B cell (primary cell): Measurements from ENCODE around the gene GAK. TPM values are rescaled to one million over a fixed set of nuclear protein-coding genes. Genes with fewer than 3 reads are reported as not detected.
"Not testable (repeated sequence)": the region's sequence is repeated elsewhere in the genome, so short reads cannot be mapped to it uniquely, and the experiment has no call there.

ENCODE experiments used
- ATAC-seq: fragments of 200-7000 bp; cut with Tn5 transposase; one replicate; pipeline ENCODE4 v1.10.0; 2021; ENCODE audit warnings: low read depth, mild to moderate bottlenecking, moderate number of reproducible peaks, moderate library complexity
- CTCF ChIA-PET: fragments of 350-600 bp; sonication (Branson Sonifier 250); formaldehyde crosslinking; loops from one replicate; lab custom pipeline; 2021; ENCODE audit warnings: antibody characterized with exemption, inconsistent platforms; lab: Charles Lee
- POLR2A ChIA-PET: fragments of 350-600 bp; sonication (Branson Sonifier 250); formaldehyde crosslinking; loops from one replicate; lab custom pipeline; 2021; ENCODE audit warnings: antibody characterized with exemption; lab: Charles Lee
- DNase-seq: peaks from one replicate; pipeline ENCODE4 v3.0.0; 2013
- H2AFZ ChIP-seq: 2 replicates; pipeline ENCODE4 v1.6.1; 2012; ENCODE audit warnings: mild to moderate bottlenecking, low read depth, low read length; ENCODE audit not compliant: insufficient read depth, poor library complexity, severe bottlenecking
- H3K27ac ChIP-seq, 2 donors: 1 replicate in 1 of 2; 2 replicates in 1 of 2; pipeline ENCODE4 v1.5.1; 2012 to 2013; ENCODE audit warnings: low read length in 2 of 2, mild to moderate bottlenecking in 2 of 2, moderate library complexity in 1 of 2
- H3K27me3 ChIP-seq, 4 experiments: fragments of 200-600 bp in 1 of 4; sonication (generic) in 1 of 4; replicated peaks in 1 of 4; 1 replicate in 2 of 4; 2 replicates in 2 of 4; pipeline versions ENCODE4 v1.6.1 to v1.7.0; 2013 to 2016; ENCODE audit warnings: low read length in 3 of 4, mild to moderate bottlenecking in 2 of 4, mixed read lengths in 1 of 4, moderate library complexity in 1 of 4; ENCODE audit not compliant: insufficient read depth in 4 of 4, control insufficient read depth in 3 of 4; ENCODE audit errors: control extremely low read depth in 1 of 4
- H3K36me3 ChIP-seq, 2 experiments: replicated peaks in 1 of 2; 1 replicate in 1 of 2; 2 replicates in 1 of 2; pipeline versions ENCODE4 v1.6.1 to v1.7.1; 2013; ENCODE audit warnings: low read length in 1 of 2; ENCODE audit not compliant: insufficient read depth in 2 of 2, control insufficient read depth in 1 of 2; ENCODE audit errors: control extremely low read depth in 1 of 2, extremely low read depth in 1 of 2
- H3K4me1 ChIP-seq, 2 donors: fragments of 200-600 bp in 1 of 2; sonication (generic) in 1 of 2; 1 replicate in 1 of 2; 2 replicates in 1 of 2; pipeline versions ENCODE4 v1.5.1 to v1.6.1; 2013 to 2017; ENCODE audit warnings: low read length in 2 of 2; ENCODE audit not compliant: control insufficient read depth in 2 of 2, insufficient read depth in 2 of 2
- H3K4me2 ChIP-seq: replicated peaks from 2 replicates; pipeline ENCODE3; 2012; ENCODE audit warnings: mild to moderate bottlenecking, low read depth, low read length; ENCODE audit not compliant: poor library complexity, severe bottlenecking
- H3K4me3 ChIP-seq, 5 experiments: fragments of 200-600 bp in 1 of 5; sonication (generic) in 1 of 5; 1 replicate in 3 of 5; 2 replicates in 2 of 5; pipeline versions ENCODE4 v1.5.1 to v1.7.0; 2011 to 2016; ENCODE audit warnings: low read length in 4 of 5, mild to moderate bottlenecking in 4 of 5, low read depth in 2 of 5, control low read depth in 1 of 5, moderate library complexity in 1 of 5; ENCODE audit not compliant: insufficient read depth in 1 of 5; ENCODE audit errors: control extremely low read depth in 1 of 5, extremely low read depth in 1 of 5
- H3K79me2 ChIP-seq: fragments of 200-600 bp; sonication (generic); one replicate; pipeline ENCODE4 v1.6.0; 2016; ENCODE audit warnings: low read length; ENCODE audit not compliant: control insufficient read depth, insufficient read depth
- H3K9ac ChIP-seq: fragments of 200-600 bp; sonication (generic); 2 replicates; pipeline ENCODE4 v1.6.1; 2017; ENCODE audit warnings: mild to moderate bottlenecking, low read length, moderate library complexity
- H3K9me3 ChIP-seq, 3 donors: one replicate each; pipeline versions ENCODE4 v1.6.1 to v1.7.1; 2013; ENCODE audit warnings: low read length in 2 of 3; ENCODE audit not compliant: control insufficient read depth in 2 of 3, insufficient read depth in 1 of 3; ENCODE audit errors: control extremely low read depth in 1 of 3
- H4K20me1 ChIP-seq: 2 replicates; pipeline ENCODE4 v1.6.0; 2012; ENCODE audit warnings: mild to moderate bottlenecking, low read length; ENCODE audit not compliant: insufficient read depth, control insufficient read depth, poor library complexity, severe bottlenecking
- H3K27ac Mint-ChIP-seq: one replicate; pipeline ENCODE4 v1.8.0; 2021; ENCODE audit warnings: mixed read lengths
- H3K27me3 Mint-ChIP-seq: one replicate; pipeline ENCODE4 v1.8.0; 2021; ENCODE audit warnings: mixed read lengths
- H3K4me1 Mint-ChIP-seq: one replicate; pipeline ENCODE4 v1.8.0; 2021; ENCODE audit warnings: mixed read lengths
- H3K4me3 Mint-ChIP-seq: one replicate; pipeline ENCODE4 v1.8.0; 2021; ENCODE audit warnings: mixed read lengths
- H3K9me3 Mint-ChIP-seq: one replicate; pipeline ENCODE4 v1.8.0; 2022; ENCODE audit warnings: mixed read lengths; ENCODE audit not compliant: insufficient read depth
- EZH2 ChIP-seq: IDR thresholded peaks from 2 replicates; pipeline ENCODE4 v1.6.1; 2012; ENCODE audit warnings: borderline replicate concordance, low read depth, mild to moderate bottlenecking, moderate library complexity, low read length; ENCODE audit not compliant: insufficient read depth, poor library complexity, severe bottlenecking
- WGBS: methylation state at CpG from one replicate; pipeline ENCODE4 v1.1.5; 2013; ENCODE audit warnings: missing lambda C conversion rate; ENCODE audit not compliant: insufficient coverage; 5-methylcytosine and 5-hydroxymethylcytosine counted together
- intact Hi-C: fragments of 100-400 bp; cut with micrococcal nuclease; formaldehyde crosslinking; loops from one replicate; pipeline ENCODE4 v1.10.0; 2022
- polyA plus RNA-seq: library from polyadenylated mRNA; depleted of rRNA; stranded (reverse); fragments of >200 nt; gene quantifications from 2 replicates; pipeline ENCODE4 v1.2.3, GENCODE V29; 2012
- total RNA-seq, 2 donors: library from RNA; stranded (reverse); fragments of 120-200 nt in 1 of 2; gene quantifications; 1 replicate in 1 of 2; 2 replicates in 1 of 2; pipeline versions ENCODE4 v1.2.3 to v1.2.4, GENCODE V29; 2013 to 2022
- TF ChIP-seq, protein P1 (sequence below): fragments of 200-600 bp; IDR thresholded peaks from one replicate; pipeline ENCODE4 v1.8.0; 2022; ENCODE audit warnings: antibody characterized with exemption, mild to moderate bottlenecking

GAK gene
- total and polyA plus RNA-seq, 2 donors (not counting 1 experiment from before 2014, with no cell fraction given), result 113 to 283 TPM

DNA sequence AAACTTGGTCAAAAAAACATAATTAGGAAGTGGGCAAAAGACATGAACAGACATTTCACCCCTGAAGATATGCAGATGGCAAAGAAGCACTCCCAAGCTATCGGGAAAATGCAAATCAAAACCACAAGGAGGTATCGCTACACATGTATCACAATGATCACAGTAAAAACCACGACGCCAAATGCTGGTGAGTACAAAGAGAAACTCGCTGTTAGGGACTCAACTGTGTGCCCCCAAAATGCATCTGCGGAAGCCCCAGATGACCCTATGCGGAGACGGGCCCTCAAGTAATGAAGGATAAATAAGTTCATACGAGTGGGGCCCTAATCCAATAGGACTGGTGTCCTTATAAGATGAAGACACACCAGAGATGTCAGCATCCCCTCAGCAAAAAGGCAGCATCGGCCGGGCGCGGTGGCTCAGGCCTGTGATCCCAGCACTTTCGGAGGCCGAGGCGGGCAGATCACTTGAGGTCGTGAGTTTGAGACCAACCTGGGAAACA, 10.2 kb downstream of the GAK start:
- Histone ChIP-seq H4K20me1 (peaks cover 94% of the 10 kb centered on the region), H3K27ac (peak overlapping the region; percentile 89 to 93), H3K9ac (peak overlapping the region; percentile 50), H3K79me2 (peaks cover 79% of the 10 kb centered on the region), H3K9me3 (peaks cover 0 to 13% (median 0%) of the 10 kb centered on the region in 3 donors), H2AFZ (no peak overlapping the region), H3K4me1 (peaks cover 66 to 74% of the 10 kb centered on the region in 2 donors), H3K4me2 (peak overlapping the region; percentile 72), H3K27me3 (no peaks in the 10 kb centered on the region), H3K36me3 (peaks cover 0 to 9% of the 10 kb centered on the region in 2 experiments), H3K4me3 (peak overlapping the region in 3 of 5 experiments; percentile 0 to 57 (median 33))
- H3K4me1 Mint-ChIP-seq, result peaks cover 78% of the 10 kb centered on the region
- H3K9me3 Mint-ChIP-seq, result peaks cover 2% of the 10 kb centered on the region
- ATAC-seq (peak; percentile 19), DNase-seq (peak; percentile 75)
- no peaks in the 10 kb centered on the region for H3K27me3 Mint-ChIP-seq
- ChIA-PET POLR2A (interaction anchor here (0.6 to 3.4 kb wide), 6 partner anchors 10 to 124 kb away, joined by 3 to 25 read pairs (median 4); partner anchors contain the start of genes GAK, IDUA and TMEM175), CTCF (interaction anchor here (0.9 to 3.2 kb wide), 5 partner anchors 10 to 65 kb away, joined by 3 to 11 read pairs (median 5); partner anchors contain the start of genes GAK, IDUA and TMEM175)
- 31% methylated on average over 9 of the region's 17 CpGs for WGBS
- peak overlapping the region; percentile 77 for H3K4me3 Mint-ChIP-seq
- intact Hi-C loops, result loop anchor here (1.0 to 5.0 kb wide), 4 partner anchors 10 to 585 kb away; partner anchors contain the start of genes GAK, IDUA, TMEM175 and ZNF141
- H3K27ac Mint-ChIP-seq, result peak overlapping the region; percentile 89
- no peak for TF ChIP-seq EZH2
- TF ChIP-seq, protein P1, sequence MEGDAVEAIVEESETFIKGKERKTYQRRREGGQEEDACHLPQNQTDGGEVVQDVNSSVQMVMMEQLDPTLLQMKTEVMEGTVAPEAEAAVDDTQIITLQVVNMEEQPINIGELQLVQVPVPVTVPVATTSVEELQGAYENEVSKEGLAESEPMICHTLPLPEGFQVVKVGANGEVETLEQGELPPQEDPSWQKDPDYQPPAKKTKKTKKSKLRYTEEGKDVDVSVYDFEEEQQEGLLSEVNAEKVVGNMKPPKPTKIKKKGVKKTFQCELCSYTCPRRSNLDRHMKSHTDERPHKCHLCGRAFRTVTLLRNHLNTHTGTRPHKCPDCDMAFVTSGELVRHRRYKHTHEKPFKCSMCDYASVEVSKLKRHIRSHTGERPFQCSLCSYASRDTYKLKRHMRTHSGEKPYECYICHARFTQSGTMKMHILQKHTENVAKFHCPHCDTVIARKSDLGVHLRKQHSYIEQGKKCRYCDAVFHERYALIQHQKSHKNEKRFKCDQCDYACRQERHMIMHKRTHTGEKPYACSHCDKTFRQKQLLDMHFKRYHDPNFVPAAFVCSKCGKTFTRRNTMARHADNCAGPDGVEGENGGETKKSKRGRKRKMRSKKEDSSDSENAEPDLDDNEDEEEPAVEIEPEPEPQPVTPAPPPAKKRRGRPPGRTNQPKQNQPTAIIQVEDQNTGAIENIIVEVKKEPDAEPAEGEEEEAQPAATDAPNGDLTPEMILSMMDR, result no peak

DNA sequence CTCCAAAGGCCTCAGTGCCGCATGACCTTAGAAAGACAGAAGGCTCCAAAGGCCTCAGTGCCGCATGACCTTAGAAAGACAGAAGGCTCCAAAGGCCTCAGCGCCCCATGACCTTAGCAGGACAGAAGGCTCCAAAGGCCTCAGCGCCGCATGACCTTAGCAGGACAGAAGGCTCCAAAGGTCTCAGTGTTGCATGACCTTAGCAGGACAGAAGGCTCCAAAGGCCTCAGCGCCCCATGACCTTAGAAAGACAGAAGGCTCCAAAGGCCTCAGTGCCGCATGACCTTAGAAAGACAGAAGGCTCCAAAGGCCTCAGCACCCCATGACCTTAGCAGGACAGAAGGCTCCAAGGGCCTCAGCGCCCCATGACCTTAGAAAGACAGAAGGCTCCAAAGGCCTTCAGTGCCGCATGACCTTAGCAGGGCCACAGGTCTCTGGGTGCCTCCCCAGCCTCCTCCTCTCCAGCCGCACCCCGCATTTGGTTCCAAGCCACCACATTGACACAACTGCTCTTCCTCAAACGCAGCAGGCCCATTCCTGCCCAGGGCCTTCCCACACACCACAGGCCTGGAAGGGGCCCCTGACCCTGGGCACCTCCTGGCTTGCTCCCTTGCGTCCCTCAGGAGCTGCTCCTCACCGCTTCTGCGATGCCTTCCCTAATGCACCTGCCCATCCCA, 13.0 kb downstream of the GAK start:
- H3K9me3 Mint-ChIP-seq, DNase-seq, H3K27me3 ChIP-seq, ATAC-seq, POLR2A ChIA-PET, H3K27me3 Mint-ChIP-seq, H3K4me3 ChIP-seq, H3K9ac ChIP-seq, H2AFZ ChIP-seq, H3K27ac ChIP-seq, H3K36me3 ChIP-seq, H3K4me2 ChIP-seq, intact Hi-C loops: not testable (repeated sequence)
- Mint-ChIP-seq H3K27ac (peak overlapping the region; percentile 10), H3K4me1 (peaks cover 77% of the 10 kb centered on the region), H3K4me3 (peak overlapping the region; percentile 3)
- Histone ChIP-seq H3K9me3 (peaks cover 0 to 13% (median 0%) of the 10 kb centered on the region in 3 donors), H3K79me2 (peaks cover 82% of the 10 kb centered on the region), H3K4me1 (peaks cover 69 to 74% of the 10 kb centered on the region in 2 donors), H4K20me1 (peaks cover 97% of the 10 kb centered on the region)
- CTCF ChIA-PET, result interaction anchor here (1.2 kb wide), 1 partner anchor 68 kb away, joined by 4 read pairs; no protein-coding TSS in a partner anchor
- WGBS, result 98% methylated on average over 15 of the region's 15 CpGs

DNA sequence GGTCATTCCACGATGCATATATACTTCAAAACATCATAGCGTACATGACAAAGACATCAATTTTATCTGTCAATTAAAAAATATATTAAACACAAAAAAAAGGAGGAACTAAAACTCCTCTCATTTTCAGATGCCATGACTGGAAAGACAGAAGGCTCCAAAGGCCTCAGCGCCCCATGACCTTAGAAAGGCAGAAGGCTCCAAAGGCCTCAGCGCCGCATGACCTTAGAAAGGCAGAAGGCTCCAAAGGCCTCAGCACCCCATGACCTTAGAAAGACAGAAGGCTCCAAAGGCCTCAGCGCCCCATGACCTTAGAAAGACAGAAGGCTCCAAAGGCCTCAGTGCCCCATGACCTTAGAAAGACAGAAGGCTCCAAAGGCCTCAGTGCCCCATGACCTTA, 13.5 kb downstream of the GAK start:
- intact Hi-C loops, POLR2A ChIA-PET, H3K27me3 Mint-ChIP-seq, H3K9me3 Mint-ChIP-seq, H3K27ac Mint-ChIP-seq, H3K36me3 ChIP-seq, H3K4me3 ChIP-seq, ATAC-seq, H3K9ac ChIP-seq, DNase-seq, H3K27me3 ChIP-seq, H3K4me3 Mint-ChIP-seq, H3K27ac ChIP-seq, H2AFZ ChIP-seq, H3K4me2 ChIP-seq: not testable (repeated sequence)
- WGBS, result 94% methylated on average over 3 of the region's 6 CpGs
- CTCF ChIA-PET, result interaction anchor here (0.7 to 1.2 kb wide), 2 partner anchors 69 to 914 kb away, joined by 4 read pairs; no protein-coding TSS in a partner anchor
- Histone ChIP-seq H3K9me3 (peaks cover 0 to 13% (median 0%) of the 10 kb centered on the region in 3 donors), H3K79me2 (peaks cover 83% of the 10 kb centered on the region), H3K4me1 (peaks cover 64 to 68% of the 10 kb centered on the region in 2 donors), H4K20me1 (peaks cover 97% of the 10 kb centered on the region)
- peaks cover 75% of the 10 kb centered on the region for H3K4me1 Mint-ChIP-seq
